Fibroblast of skin of right quadriceps (primary cell): ENCODE results near the gene SLC6A9.

Source experiments
- DNase-seq: peaks from one replicate; pipeline ENCODE4 v3.0.0-alpha.2; 2013

The SLC6A9 gene

GRCh38 chr1:43963890-43964289, 67.4 kb downstream of the SLC6A9 start:
- DNase-seq = no peak

GRCh38 chr1:43963006-43963405, 68.3 kb downstream of the SLC6A9 start:
- DNase-seq = no peak

- DNase-seq = no peak
Observed at GRCh38 chr1:43962324-43962723, 68.9 kb downstream of the SLC6A9 start.

- no peak for DNase-seq
Observed at GRCh38 chr1:43961692-43962091, 69.6 kb downstream of the SLC6A9 start.

GRCh38 chr1:43960798-43961197, 70.5 kb downstream of the SLC6A9 start:
- DNase-seq = no peak

- DNase-seq = no peak
Observed at GRCh38 chr1:43958351-43959255, 72.7 kb downstream of the SLC6A9 start.

- DNase-seq = no peak
Observed at GRCh38 chr1:43957407-43958040, 73.7 kb downstream of the SLC6A9 start.

- no peak for DNase-seq
Observed at GRCh38 chr1:43956234-43956633, 75.0 kb downstream of the SLC6A9 start.

GRCh38 chr1:43954036-43954435, 77.2 kb downstream of the SLC6A9 start:
- no peak for DNase-seq

- no peak for DNase-seq
Observed at GRCh38 chr1:43953361-43953760, 77.9 kb downstream of the SLC6A9 start.

GRCh38 chr1:43952731-43953346, 78.4 kb downstream of the SLC6A9 start:
- no peak for DNase-seq

GRCh38 chr1:43951021-43951985, 80.0 kb downstream of the SLC6A9 start:
- no peak for DNase-seq

- DNase-seq = no peak
Observed at GRCh38 chr1:43949678-43950077, 81.6 kb downstream of the SLC6A9 start.

GRCh38 chr1:43947874-43948437, 83.3 kb downstream of the SLC6A9 start:
- no peak for DNase-seq

- no peak for DNase-seq
Observed at GRCh38 chr1:43947061-43947873, 84.0 kb downstream of the SLC6A9 start.
